Colonic mucosa (tissue), 4 donors: ENCODE measurements around the gene ATP6V0D1. TPM values are rescaled to one million over a fixed set of nuclear protein-coding genes. Genes with fewer than 3 reads are reported as not detected.
A peak's percentile ranks its signal among the peaks of the same experiment; 100 is the strongest.

Source experiments
- DNase-seq: peaks from one replicate; pipeline ENCODE4 v3.0.0-alpha.2; 2020
- H3K27ac ChIP-seq: fragments of 200-600 bp; one replicate; pipeline ENCODE4 v1.8.0; 2021
- H3K27me3 ChIP-seq: fragments of 200-600 bp; one replicate; pipeline ENCODE4 v1.8.0; 2021
- H3K36me3 ChIP-seq: fragments of 200-600 bp; one replicate; pipeline ENCODE4 v1.8.0; 2021
- H3K4me1 ChIP-seq: fragments of 200-600 bp; one replicate; pipeline ENCODE4 v1.8.0; 2021; ENCODE audit warnings: mild to moderate bottlenecking
- H3K4me3 ChIP-seq: fragments of 200-600 bp; one replicate; pipeline ENCODE4 v1.8.0; 2021
- H3K9ac ChIP-seq, 2 donors: one replicate each; pipeline ENCODE4 v1.7.0; 2013; ENCODE audit warnings: control low read depth in 2 of 2, low read depth in 2 of 2, low read length in 2 of 2
- H3K9me3 ChIP-seq: fragments of 200-600 bp; one replicate; pipeline ENCODE4 v1.8.0; 2021
- CTCF ChIP-seq: fragments of 200-600 bp; IDR thresholded peaks from one replicate; pipeline ENCODE4 v1.8.0; 2022; ENCODE audit warnings: antibody characterized with exemption, mild to moderate bottlenecking
- intact Hi-C: fragments of 100-400 bp; cut with DNase I; formaldehyde crosslinking; loops from one replicate; pipeline ENCODE4 v1.14.1; 2022
- total RNA-seq, 2 donors: library from RNA; stranded (reverse); fragmentation: NEBNext Ultra II Directional in 1 of 2; extraction: Animal tissue kit (Norgen Biotek cat#: 25700) in 1 of 2; gene quantifications; one replicate each; pipeline ENCODE4 v1.2.1, GENCODE V29; 2021
- donor health status: healthy.
- donor health status: DM: no; HTN: no; CAD: no.
- donor health status: DM: no; HTN: no; CAD: no.

The ATP6V0D1 gene
- total RNA-seq, 2 donors from 2014 or later, result 194 to 195 TPM

DNA sequence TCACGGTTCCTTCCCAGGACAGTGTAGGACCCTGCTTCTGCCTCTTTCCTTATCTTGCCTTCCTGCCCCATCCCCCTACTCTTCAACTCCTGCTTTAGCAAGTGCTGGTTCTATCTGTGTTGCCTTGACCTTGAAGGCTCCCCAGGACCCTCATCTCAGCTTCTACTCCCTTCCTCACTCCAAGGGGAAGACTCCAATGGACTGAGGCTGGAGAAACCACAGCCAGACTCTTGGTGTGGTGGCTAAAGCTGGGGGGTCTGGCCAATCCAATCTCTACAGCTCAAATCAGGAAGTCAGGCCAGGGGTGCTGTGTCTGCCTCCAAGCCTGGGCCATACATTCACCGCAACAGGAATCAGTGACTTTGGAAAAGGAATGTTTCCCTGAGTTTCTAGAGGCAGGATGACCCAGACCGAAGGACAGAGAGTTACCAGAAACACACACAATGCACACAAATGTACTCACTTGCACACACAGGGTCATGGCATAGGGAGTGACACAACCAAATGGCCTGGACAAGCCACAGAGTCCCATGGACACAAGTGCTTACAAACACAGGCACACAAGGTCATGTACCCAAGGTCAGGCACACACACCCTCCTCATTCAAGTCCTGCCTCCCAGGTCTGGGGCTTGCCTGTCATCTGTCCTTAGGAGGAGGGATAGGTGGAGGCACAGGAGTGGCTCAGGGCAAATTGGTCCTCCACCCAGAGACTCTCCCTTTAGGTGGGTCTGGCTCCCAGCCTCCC is 51.7 kb downstream of the ATP6V0D1 start:
- intact Hi-C loops, result loop anchor here (2.0 kb wide), 1 partner anchor 36 kb away; no protein-coding TSS in a partner anchor

DNA sequence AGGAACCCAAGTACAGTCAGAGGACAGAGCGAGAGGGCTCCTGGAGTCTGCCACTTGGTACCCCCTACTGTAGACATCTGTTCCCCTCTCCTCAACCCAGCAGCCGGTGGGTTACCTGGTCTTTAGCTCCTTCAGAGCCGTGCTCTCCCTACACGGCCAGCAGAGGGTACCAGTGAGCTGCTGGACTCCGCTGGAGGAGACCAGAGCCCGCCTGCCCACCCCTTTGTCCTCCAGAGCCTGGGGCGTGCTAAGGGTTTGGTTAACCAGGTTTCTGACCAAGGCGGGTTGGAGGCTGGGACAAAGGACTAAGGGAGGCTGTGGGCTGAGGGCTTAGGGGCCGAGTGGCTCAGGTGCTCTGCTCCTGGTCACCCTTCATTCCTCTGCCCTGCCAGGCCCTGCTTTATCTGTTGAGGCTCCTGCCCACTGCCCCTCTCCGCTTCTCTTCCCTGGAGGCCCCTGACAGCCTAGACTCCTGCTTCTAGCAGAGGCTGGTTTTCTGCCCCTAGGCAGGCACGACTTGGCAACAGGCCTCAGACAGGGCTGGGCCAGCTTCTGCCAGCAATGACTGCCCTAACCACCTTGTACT is 52.7 kb downstream of the ATP6V0D1 start:
- H3K27me3 ChIP-seq, result no peaks in the 10 kb centered on the region
- TF ChIP-seq CTCF, result peak; percentile 75
- H3K9me3 ChIP-seq, result no peaks in the 10 kb centered on the region
- intact Hi-C loops, result loop anchor here (2.0 kb wide), 1 partner anchor 37 kb away; no protein-coding TSS in a partner anchor
- H3K4me1 ChIP-seq, result peaks cover 3% of the 10 kb centered on the region
- peak overlapping the region; percentile 32 to 97 for H3K9ac ChIP-seq
- no peaks in the 10 kb centered on the region for H3K36me3 ChIP-seq
- peak; percentile 81 for DNase-seq
- no peak overlapping the region for H3K4me3 ChIP-seq
- peak overlapping the region; percentile 87 for H3K27ac ChIP-seq

More for the DNA sequence above, 51.7 kb downstream of the ATP6V0D1 start:
- no peak for TF ChIP-seq CTCF
- Histone ChIP-seq H3K27me3 (no peaks in the 10 kb centered on the region), H3K9me3 (no peaks in the 10 kb centered on the region), H3K4me1 (peaks cover 3% of the 10 kb centered on the region), H3K4me3 (peak overlapping the region; percentile 52), H3K27ac (peak overlapping the region; percentile 87), H3K9ac (peak overlapping the region; percentile 87 to 97), H3K36me3 (no peaks in the 10 kb centered on the region)
- DNase-seq, result peak; percentile 87

DNA sequence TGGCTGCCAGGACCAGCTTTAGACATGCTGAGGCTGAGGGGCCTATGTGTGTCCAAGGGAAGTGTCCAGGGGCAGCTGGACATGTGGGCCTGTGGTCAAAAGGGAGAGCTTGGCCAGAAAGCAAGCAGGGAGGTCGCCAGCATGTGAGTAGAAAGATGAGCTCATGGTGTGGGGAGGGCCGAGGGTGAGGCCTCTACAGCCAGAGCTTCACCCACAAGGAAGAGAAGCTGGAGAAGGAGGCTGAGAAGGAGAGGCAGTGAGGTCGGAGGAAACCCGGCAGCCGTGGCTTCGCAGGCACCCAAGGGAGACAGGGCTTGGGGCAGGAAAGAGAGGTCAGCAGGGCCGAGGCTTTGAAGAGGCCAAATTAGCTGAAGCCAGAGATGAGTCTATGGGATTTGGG is 54.0 kb downstream of the ATP6V0D1 start:
- no peak for TF ChIP-seq CTCF
- Histone ChIP-seq H3K27me3 (no peaks in the 10 kb centered on the region), H3K36me3 (no peaks in the 10 kb centered on the region), H3K9me3 (no peaks in the 10 kb centered on the region), H3K4me1 (peaks cover 3% of the 10 kb centered on the region), H3K9ac (no peak overlapping the region), H3K4me3 (no peak overlapping the region), H3K27ac (no peak overlapping the region)
- intact Hi-C loops, result no loop called here
- DNase-seq, result no peak

- intact Hi-C loops, result no loop called here
- no peak overlapping the region for H3K27ac ChIP-seq
- no peak overlapping the region for H3K4me3 ChIP-seq
- H3K36me3 ChIP-seq, result no peaks in the 10 kb centered on the region
- no peak for TF ChIP-seq CTCF
- H3K27me3 ChIP-seq, result no peaks in the 10 kb centered on the region
- peaks cover 3% of the 10 kb centered on the region for H3K4me1 ChIP-seq
- no peak overlapping the region for H3K9ac ChIP-seq
- no peaks in the 10 kb centered on the region for H3K9me3 ChIP-seq
- no peak for DNase-seq
Observed at GRCh38 chr16:67426022-67426421, 54.9 kb downstream of the ATP6V0D1 start.

- no peak overlapping the region for H3K27ac ChIP-seq
- H3K4me3 ChIP-seq, result no peak overlapping the region
- H3K9me3 ChIP-seq, result no peaks in the 10 kb centered on the region
- H3K4me1 ChIP-seq, result peaks cover 3% of the 10 kb centered on the region
- no peaks in the 10 kb centered on the region for H3K27me3 ChIP-seq
- H3K9ac ChIP-seq, result no peak overlapping the region
- TF ChIP-seq CTCF, result no peak
- H3K36me3 ChIP-seq, result no peaks in the 10 kb centered on the region
- intact Hi-C loops, result no loop called here
- peak; percentile 19 for DNase-seq
Observed at GRCh38 chr16:67425580-67425979, 55.4 kb downstream of the ATP6V0D1 start.
